GM12864 (cell line): ENCODE results near the gene ST6GALNAC4.
A peak's percentile ranks its signal among the peaks of the same experiment; 100 is the strongest.

Source experiments
- DNase-seq: peaks from one replicate; pipeline ENCODE4 v3.0.0-alpha.2; 2011; ENCODE audit warnings: low read depth
- H3K4me3 ChIP-seq: 2 replicates; pipeline ENCODE4 v1.5.1; 2011; ENCODE audit warnings: mild to moderate bottlenecking, low read depth, low read length, control low read depth
- TF ChIP-seq, protein P1 (sequence below): IDR thresholded peaks from 2 replicates; pipeline ENCODE4 v1.5.1; 2011; ENCODE audit warnings: low read depth, mild to moderate bottlenecking, moderate library complexity, low read length, control low read depth, inconsistent platforms; ENCODE audit errors: missing control alignments

Gene ST6GALNAC4

DNA sequence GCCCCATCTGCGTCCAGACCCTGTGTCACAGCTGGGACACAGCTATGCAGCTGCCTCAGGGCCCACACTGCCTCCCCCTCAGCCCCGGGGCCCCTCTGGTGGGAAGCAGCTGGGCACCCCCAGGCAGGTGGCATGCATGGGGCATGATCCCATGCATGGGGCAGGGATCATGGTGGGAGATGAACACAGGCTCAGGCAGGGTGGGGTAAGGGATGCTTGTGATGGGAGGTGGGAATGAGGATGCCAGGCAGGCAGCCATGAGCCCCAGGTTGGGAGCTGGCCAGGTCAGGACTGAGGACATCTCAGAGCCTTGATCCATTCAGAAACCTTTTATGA lies 44.3 kb upstream of the ST6GALNAC4 start:
- H3K4me3 ChIP-seq: no peak overlapping the region
- TF ChIP-seq, protein P1, sequence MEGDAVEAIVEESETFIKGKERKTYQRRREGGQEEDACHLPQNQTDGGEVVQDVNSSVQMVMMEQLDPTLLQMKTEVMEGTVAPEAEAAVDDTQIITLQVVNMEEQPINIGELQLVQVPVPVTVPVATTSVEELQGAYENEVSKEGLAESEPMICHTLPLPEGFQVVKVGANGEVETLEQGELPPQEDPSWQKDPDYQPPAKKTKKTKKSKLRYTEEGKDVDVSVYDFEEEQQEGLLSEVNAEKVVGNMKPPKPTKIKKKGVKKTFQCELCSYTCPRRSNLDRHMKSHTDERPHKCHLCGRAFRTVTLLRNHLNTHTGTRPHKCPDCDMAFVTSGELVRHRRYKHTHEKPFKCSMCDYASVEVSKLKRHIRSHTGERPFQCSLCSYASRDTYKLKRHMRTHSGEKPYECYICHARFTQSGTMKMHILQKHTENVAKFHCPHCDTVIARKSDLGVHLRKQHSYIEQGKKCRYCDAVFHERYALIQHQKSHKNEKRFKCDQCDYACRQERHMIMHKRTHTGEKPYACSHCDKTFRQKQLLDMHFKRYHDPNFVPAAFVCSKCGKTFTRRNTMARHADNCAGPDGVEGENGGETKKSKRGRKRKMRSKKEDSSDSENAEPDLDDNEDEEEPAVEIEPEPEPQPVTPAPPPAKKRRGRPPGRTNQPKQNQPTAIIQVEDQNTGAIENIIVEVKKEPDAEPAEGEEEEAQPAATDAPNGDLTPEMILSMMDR: no peak
- no peak for DNase-seq

DNA sequence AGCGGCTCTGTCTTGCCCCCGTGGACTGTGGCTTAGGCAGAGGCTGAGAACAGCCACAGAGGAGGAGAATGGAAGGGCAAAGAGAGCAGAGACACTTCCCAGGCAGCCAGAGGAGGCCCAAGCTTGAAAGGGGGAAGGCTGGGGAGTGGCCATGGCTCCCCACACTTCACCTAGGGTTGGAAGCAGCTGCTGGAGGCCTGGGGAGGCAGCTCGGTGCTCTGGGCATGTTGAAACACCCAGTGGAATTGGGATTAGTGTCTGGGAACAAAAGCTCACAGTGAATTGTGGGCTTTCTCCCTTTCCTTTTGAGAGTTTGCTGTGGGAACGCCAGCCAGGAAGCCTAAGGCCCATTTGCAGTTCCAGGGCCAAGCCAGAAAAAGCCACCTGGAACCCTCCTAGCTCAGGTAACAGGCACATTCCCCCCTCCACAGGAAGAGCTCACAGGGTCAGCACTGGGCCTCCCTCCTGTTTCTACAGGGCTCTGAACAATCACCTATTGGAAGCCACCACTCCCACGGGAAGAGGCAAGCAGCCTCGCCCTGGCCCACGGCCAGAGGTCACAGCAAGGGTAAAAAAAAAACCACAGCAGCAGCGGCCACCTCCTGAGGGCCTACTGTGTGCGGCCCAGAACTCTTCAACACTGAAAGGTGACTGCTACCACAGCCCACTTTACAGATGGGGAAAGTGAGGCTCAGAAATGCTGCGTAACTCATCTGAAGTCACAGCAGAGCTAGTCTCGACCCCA lies 43.7 kb upstream of the ST6GALNAC4 start:
- no peak overlapping the region for H3K4me3 ChIP-seq
- TF ChIP-seq, protein P1: no peak
- DNase-seq: no peak

DNA sequence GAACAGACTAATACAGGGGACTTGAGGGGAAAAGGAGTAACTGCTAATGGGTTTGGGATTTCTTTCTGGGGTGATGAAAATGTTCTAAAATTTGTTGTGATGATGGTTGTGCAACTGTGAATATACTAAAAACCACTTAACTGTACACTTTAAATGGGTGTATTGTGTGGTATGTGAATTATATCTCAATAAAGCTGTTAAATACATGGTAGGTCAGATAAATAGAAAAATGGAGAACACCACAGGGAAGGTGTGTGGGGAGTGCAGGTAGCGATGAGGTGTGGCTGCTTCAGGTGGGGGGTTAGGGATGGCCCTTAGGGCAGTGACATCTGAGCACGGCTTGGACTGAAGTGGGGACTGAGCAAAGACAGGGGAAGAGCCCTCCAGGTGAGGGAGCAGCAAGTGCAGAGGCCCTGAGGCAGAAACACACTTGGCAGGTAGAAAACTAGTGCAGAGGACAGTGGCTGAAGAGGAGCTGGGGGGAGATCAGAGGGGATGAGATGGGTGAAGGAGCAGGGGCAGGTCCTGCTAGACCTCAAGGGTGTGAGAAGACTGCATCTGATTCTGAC lies 43.1 kb upstream of the ST6GALNAC4 start:
- H3K4me3 ChIP-seq: no peak overlapping the region
- TF ChIP-seq, protein P1: no peak
- DNase-seq: no peak

DNA sequence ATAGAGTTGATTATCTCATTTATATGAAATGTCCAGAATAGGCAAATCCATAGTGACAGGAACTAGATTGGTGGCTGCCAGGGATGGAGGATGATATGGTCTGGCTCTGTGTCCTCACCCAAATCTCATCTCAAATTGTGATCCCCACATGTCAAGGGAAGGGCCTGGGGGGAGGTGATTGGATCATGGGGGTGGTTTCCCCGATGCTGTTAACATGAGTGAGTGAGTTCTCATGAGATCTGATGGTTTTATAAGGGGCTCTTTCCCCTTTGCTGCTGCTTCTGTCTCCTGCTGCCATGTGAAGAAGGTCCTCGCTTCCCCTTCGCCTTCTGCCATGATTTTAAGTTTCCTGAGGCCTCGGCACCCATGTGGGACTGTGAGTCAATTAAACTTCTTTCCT lies 42.6 kb upstream of the ST6GALNAC4 start:
- TF ChIP-seq, protein P1: no peak
- DNase-seq: no peak
- H3K4me3 ChIP-seq: no peak overlapping the region

DNA sequence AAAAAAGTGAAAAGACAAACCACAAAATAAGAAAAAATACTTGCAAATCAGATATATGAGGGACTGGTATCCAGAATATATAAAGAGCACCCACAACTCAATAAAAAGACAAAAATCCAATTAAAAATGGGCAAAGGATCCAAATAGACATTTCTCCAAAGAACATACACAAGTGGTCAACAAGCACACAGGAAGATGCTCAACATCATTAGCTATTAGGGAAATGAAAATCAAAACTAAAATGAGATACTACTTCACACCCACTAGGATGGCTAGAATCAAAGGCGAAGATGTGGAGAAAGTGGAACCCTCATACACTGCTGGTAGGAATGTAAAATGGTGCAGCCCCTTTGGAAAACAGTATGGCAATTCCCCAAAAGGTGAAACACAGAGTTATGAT lies 41.9 kb upstream of the ST6GALNAC4 start:
- H3K4me3 ChIP-seq: no peak overlapping the region
- DNase-seq: no peak
- TF ChIP-seq, protein P1: no peak

DNA sequence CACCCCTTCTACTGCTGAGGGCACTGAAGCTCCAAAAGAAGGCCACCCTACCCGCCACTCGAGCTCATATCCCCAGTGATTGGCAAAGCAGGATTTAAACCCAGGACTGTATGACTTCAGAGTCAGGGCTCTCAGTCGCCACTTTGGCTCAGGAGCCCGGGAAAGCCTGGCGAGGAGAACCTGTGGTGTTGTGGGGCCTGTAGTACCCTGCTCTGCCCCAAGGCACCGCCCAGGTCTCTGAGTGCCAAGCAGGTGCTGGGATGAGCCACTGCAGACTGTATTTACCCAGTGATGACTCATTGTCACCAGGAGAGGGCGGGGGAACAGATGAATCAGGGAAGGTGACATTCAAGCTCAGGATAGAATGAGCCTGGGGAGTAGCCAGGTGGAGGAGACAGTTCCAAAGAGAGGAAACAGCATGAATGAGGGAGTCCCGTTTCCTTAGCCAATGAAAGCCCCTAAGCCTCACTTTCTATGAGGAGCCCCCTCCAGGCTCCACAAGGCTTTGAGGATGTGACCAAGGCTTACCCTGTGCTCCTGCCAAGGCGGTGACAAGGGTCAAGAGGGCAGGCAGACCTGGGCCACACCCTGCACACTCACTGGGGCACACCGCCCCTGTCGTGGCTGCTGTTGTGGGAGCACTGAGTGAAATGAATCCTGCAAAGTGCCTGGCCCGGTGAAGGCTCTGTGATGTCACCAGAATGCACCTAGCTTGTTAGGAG lies 38.6 kb upstream of the ST6GALNAC4 start:
- H3K4me3 ChIP-seq: no peak overlapping the region
- no peak for DNase-seq
- TF ChIP-seq, protein P1: peak; percentile 70
